Epithelial cell of esophagus (primary cell): Measurements from ENCODE around the gene FDX2.

Source experiments
- DNase-seq: peaks from one replicate; pipeline ENCODE4 v3.0.0; 2010; ENCODE audit warnings: low read depth
- H3K4me3 ChIP-seq: 2 replicates; pipeline ENCODE4 v1.5.1; 2011; ENCODE audit warnings: mild to moderate bottlenecking, low read length, control low read depth
- TF ChIP-seq, protein P1 (sequence below): IDR thresholded peaks from 2 replicates; pipeline ENCODE4 v1.5.1; 2011; ENCODE audit warnings: low read depth, mild to moderate bottlenecking, low read length, control low read depth, inconsistent platforms; ENCODE audit not compliant: insufficient read depth; ENCODE audit errors: missing control alignments

FDX2 gene

GRCh38 chr19:10268071-10268470 is 47.7 kb downstream of the FDX2 start:
- no peak for DNase-seq
- H3K4me3 ChIP-seq = no peak overlapping the region
- TF ChIP-seq, protein P1, sequence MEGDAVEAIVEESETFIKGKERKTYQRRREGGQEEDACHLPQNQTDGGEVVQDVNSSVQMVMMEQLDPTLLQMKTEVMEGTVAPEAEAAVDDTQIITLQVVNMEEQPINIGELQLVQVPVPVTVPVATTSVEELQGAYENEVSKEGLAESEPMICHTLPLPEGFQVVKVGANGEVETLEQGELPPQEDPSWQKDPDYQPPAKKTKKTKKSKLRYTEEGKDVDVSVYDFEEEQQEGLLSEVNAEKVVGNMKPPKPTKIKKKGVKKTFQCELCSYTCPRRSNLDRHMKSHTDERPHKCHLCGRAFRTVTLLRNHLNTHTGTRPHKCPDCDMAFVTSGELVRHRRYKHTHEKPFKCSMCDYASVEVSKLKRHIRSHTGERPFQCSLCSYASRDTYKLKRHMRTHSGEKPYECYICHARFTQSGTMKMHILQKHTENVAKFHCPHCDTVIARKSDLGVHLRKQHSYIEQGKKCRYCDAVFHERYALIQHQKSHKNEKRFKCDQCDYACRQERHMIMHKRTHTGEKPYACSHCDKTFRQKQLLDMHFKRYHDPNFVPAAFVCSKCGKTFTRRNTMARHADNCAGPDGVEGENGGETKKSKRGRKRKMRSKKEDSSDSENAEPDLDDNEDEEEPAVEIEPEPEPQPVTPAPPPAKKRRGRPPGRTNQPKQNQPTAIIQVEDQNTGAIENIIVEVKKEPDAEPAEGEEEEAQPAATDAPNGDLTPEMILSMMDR = no peak

- DNase-seq = no peak
- H3K4me3 ChIP-seq = no peak overlapping the region
- TF ChIP-seq, protein P1 = no peak
These were observed 49.1 kb downstream of the FDX2 start for GRCh38 chr19:10266706-10267105.

DNA sequence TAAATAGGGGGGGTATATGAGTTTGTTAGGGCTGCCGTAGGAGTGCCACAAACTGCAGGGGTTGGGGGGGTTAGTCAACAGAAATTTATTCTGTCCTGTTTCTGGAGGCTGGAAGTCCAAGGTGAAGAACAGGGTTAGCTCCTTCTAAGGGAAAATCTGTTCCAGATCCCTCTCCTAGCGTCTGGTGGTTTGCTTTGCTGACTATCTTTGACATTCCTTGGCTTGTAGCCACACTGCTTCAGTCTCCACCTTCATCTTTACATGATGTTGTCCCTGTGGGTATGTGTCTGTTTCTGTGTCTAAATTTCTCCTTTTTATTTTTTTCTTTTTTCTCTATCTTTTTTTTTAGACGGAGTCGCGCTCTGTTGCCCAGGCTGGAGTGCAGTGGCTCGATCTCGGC is 53.0 kb downstream of the FDX2 start:
- no peak overlapping the region for H3K4me3 ChIP-seq

DNA sequence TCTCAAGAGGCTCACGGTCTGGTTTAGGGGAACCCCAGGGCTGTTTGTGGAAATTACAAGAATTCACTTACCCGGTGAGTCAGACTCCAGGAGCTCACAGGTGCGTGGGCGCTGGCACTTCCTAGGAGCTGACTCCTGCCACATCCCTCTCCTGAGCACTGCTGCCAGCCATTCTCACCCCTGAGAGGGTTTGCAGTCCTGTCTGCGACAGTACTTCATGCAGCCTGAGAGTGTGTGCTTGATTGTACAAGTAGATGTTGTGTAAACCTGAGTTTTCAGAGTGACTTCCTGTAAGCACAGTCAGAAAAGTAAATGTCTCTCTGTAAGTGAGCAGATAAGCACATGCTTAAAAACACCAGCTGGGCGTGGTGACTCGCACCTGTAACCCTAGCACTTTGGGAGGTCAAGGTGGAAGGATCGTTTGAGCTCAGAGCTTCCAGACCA is 55.7 kb downstream of the FDX2 start:
- DNase-seq = peak; percentile 96
- H3K4me3 ChIP-seq = no peak overlapping the region
- TF ChIP-seq, protein P1 = no peak

More for the DNA sequence above, 53.0 kb downstream of the FDX2 start:
- DNase-seq = no peak
- TF ChIP-seq, protein P1 = no peak
